Amniotic stem cell (primary cell): Measurements from ENCODE around the gene NDRG3.
A peak's percentile ranks its signal among the peaks of the same experiment; 100 is the strongest.

Experiments
- DNase-seq: peaks from one replicate; lab custom pipeline; 2025; lab: John Stamatoyannopoulos, UW

The NDRG3 gene

GRCh38 chr20:36606158-36607066, 139.5 kb downstream of the NDRG3 start:
- no peak for DNase-seq

GRCh38 chr20:36605399-36606157, 140.3 kb downstream of the NDRG3 start, which contains the start of gene RAB5IF:
TSS of gene RAB5IF (plus strand) at chr20:36605779. CDS start at chr20:36605952, 173 bp downstream.
- peak; percentile 96 for DNase-seq

GRCh38 chr20:36604952-36605398, 140.9 kb downstream of the NDRG3 start:
- no peak for DNase-seq
